SH-SY5Y (cell line): Measurements from ENCODE around the gene DYNC1LI1.

Source experiments
- GATA2 ChIP-seq: IDR thresholded peaks from 2 replicates; pipeline ENCODE4 v1.6.1; 2011; ENCODE audit warnings: mild to moderate bottlenecking, low read depth, low read length
- GATA3 ChIP-seq: IDR thresholded peaks from 2 replicates; pipeline ENCODE4 v1.6.1; 2011; ENCODE audit warnings: low read depth, mild to moderate bottlenecking, low read length, moderate library complexity

GRCh38 chr3:32493437-32494414, 76.9 kb downstream of the DYNC1LI1 start:
- TF ChIP-seq GATA2 (no peak), GATA3 (no peak)
